GM23248 (cell line): Measurements from ENCODE around the gene EFCAB13. TPM values are rescaled to one million over a fixed set of nuclear protein-coding genes. Genes with fewer than 3 reads are reported as not detected.

Experiments
- polyA plus RNA-seq: library from polyadenylated mRNA; unstranded; fragments of >200 nt; fragmentation: Nextera tagmentation; extraction: Ambion mirVana; gene quantifications from 2 replicates; pipeline ENCODE4 v1.2.1, GENCODE V29; 2016
- total RNA-seq: library from RNA; depleted of rRNA; stranded (reverse); fragments of >200 nt; shearing (Covaris generic); gene quantifications from 2 replicates; pipeline ENCODE4 v1.2.3, GENCODE V29; 2014; rRNA removed

EFCAB13 gene
- total and polyA plus RNA-seq, 2 experiments from 2014 or later: 0.98 to 1.4 TPM

Other genes with a start within 250 kb of the EFCAB13 start
- 66.1 and 91.5 TPM in 2 replicates for gene CDC27, start 134.7 kb upstream of the EFCAB13 start, total RNA-seq
- gene CDC27, start 134.7 kb upstream of the EFCAB13 start, polyA plus RNA-seq: 106 and 113 TPM in 2 replicates
- gene MYL4, start 114.6 kb upstream of the EFCAB13 start, total RNA-seq: not detected in 2 replicates
- gene MYL4, start 114.6 kb upstream of the EFCAB13 start, polyA plus RNA-seq: 0.87 TPM in 1 of 2 replicates, not detected in the other
- 6.7 and 7.2 TPM in 2 replicates for gene ITGB3, start 70.1 kb upstream of the EFCAB13 start, total RNA-seq
- 3.4 and 3.5 TPM in 2 replicates for gene ITGB3, start 70.1 kb upstream of the EFCAB13 start, polyA plus RNA-seq
- 55.7 and 125 TPM in 2 replicates for gene NPEPPS, start 207.2 kb downstream of the EFCAB13 start, total RNA-seq
- 63.1 and 72.3 TPM in 2 replicates for gene NPEPPS, start 207.2 kb downstream of the EFCAB13 start, polyA plus RNA-seq